ENCODE data around the gene RTP5. TPM values are rescaled to one million over a fixed set of nuclear protein-coding genes. Genes with fewer than 3 reads are reported as not detected.

Gene RTP5
- total RNA-seq, 2 donors from 2014 or later = not detected

DNA sequence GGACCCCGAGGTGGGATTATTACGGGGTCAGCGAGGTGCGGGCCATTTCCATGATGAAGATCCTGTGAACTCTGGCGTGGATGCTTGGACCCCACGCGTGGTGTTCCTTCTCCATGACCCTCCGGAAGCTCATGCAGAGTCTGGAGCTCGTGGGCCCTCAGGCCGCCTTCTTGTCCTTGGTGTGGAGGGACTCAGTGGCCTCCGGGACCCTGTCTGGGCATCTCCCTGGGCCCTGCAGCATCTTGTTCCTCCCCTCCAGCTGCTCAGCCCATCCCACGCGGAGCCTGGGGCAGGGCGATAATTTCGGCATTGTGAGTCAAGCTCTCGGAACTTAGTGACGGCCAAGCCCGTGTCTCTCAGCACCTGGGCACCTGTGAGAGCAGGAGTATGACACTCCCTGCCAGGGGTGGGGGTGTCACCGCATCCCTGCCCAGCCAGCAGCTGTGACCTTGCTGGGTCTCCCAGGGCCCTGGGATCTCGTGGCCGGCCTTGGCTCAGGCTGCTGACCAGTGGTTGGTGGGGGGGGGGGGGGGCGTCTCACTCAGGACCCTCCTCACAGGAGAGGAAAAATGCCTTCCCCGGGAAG is 24.6 kb downstream of the RTP5 start:
- H3K27me3 Mint-ChIP-seq (ENCODE audit: insufficient read depth) = no peaks in the 10 kb centered on the region
- no peak overlapping the region for H3K4me3 Mint-ChIP-seq
- no peak overlapping the region for H3K9ac ChIP-seq (ENCODE audit: extremely low read depth, low read length, poor library complexity, severe bottlenecking)
- no peaks in the 10 kb centered on the region for H3K36me3 Mint-ChIP-seq (ENCODE audit: low read depth)
- no peak overlapping the region for H3K27ac Mint-ChIP-seq
- DNase-seq = peak; percentile 51
- H3K36me3 ChIP-seq (ENCODE audit: control insufficient read depth, insufficient read depth, low read length) = no peaks in the 10 kb centered on the region
- H3K27ac ChIP-seq (ENCODE audit: low read depth, low read length) = no peak overlapping the region
- TF ChIP-seq, protein P1, sequence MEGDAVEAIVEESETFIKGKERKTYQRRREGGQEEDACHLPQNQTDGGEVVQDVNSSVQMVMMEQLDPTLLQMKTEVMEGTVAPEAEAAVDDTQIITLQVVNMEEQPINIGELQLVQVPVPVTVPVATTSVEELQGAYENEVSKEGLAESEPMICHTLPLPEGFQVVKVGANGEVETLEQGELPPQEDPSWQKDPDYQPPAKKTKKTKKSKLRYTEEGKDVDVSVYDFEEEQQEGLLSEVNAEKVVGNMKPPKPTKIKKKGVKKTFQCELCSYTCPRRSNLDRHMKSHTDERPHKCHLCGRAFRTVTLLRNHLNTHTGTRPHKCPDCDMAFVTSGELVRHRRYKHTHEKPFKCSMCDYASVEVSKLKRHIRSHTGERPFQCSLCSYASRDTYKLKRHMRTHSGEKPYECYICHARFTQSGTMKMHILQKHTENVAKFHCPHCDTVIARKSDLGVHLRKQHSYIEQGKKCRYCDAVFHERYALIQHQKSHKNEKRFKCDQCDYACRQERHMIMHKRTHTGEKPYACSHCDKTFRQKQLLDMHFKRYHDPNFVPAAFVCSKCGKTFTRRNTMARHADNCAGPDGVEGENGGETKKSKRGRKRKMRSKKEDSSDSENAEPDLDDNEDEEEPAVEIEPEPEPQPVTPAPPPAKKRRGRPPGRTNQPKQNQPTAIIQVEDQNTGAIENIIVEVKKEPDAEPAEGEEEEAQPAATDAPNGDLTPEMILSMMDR (conservative IDR thresholded peaks at IDR 0.05) = no peak
- peaks cover 9% of the 10 kb centered on the region for H3K4me1 Mint-ChIP-seq
- H3K9me3 Mint-ChIP-seq = peaks cover 7% of the 10 kb centered on the region
- WGBS, 2 experiments (ENCODE audit: insufficient coverage in 1 of 2, insufficient read length in 1 of 2) = 88 to 93% methylated on average over 15 to 23 of the region's 23 CpGs
- H3K9me3 ChIP-seq (ENCODE audit: control insufficient read depth, low read length) = no peaks in the 10 kb centered on the region
- H3K4me3 ChIP-seq (ENCODE audit: low read length) = no peak overlapping the region
- no peaks in the 10 kb centered on the region for H3K27me3 ChIP-seq (ENCODE audit: control insufficient read depth, insufficient read depth, low read length, poor library complexity, severe bottlenecking)
- H3K4me1 ChIP-seq (ENCODE audit: control insufficient read depth, insufficient read depth, low read length) = no peaks in the 10 kb centered on the region

GRCh38 chr2:241894681-241895426 is 25.3 kb downstream of the RTP5 start:
- Histone ChIP-seq H3K9ac (ENCODE audit: extremely low read depth, low read length, poor library complexity, severe bottlenecking) (no peak overlapping the region), H3K36me3 (ENCODE audit: control insufficient read depth, insufficient read depth, low read length) (no peaks in the 10 kb centered on the region), H3K27ac (ENCODE audit: low read depth, low read length) (no peak overlapping the region), H3K27me3 (ENCODE audit: control insufficient read depth, insufficient read depth, low read length, poor library complexity, severe bottlenecking) (no peaks in the 10 kb centered on the region), H3K4me1 (ENCODE audit: control insufficient read depth, insufficient read depth, low read length) (no peaks in the 10 kb centered on the region), H3K4me3 (ENCODE audit: low read length) (no peak overlapping the region), H3K9me3 (ENCODE audit: control insufficient read depth, low read length) (no peaks in the 10 kb centered on the region)
- Mint-ChIP-seq H3K9me3 (peaks cover 2% of the 10 kb centered on the region), H3K4me1 (peaks cover 16% of the 10 kb centered on the region), H3K36me3 (ENCODE audit: low read depth) (no peaks in the 10 kb centered on the region), H3K4me3 (no peak overlapping the region), H3K27me3 (ENCODE audit: insufficient read depth) (no peaks in the 10 kb centered on the region), H3K27ac (no peak overlapping the region)
- DNase-seq = peak; percentile 50
- TF ChIP-seq, protein P1 (conservative IDR thresholded peaks at IDR 0.05) = no peak
- 89 to 91% methylated on average over 21 to 28 of the region's 28 CpGs for WGBS, 2 experiments (ENCODE audit: insufficient coverage in 1 of 2, insufficient read length in 1 of 2)

DNA sequence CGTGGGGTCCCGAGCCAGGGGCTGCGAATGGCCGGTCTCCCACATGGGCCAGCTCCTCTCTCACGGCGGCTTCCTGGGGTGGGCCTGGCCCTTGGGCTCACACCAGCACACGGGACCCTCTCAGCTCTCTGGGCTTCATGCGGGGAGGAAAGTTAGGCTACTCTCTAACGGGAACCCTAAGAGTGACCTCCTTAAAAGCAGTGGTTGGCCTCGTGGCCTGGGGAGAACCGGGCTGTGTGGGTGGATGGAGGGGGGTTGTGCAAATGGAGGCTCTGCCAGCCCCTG is 25.8 kb downstream of the RTP5 start:
- Mint-ChIP-seq H3K27ac (peak overlapping the region; percentile 58), H3K27me3 (ENCODE audit: insufficient read depth) (no peaks in the 10 kb centered on the region), H3K36me3 (ENCODE audit: low read depth) (no peaks in the 10 kb centered on the region), H3K4me3 (no peak overlapping the region), H3K4me1 (peaks cover 18% of the 10 kb centered on the region), H3K9me3 (peaks cover 2% of the 10 kb centered on the region)
- no peaks in the 10 kb centered on the region for H3K27me3 ChIP-seq (ENCODE audit: control insufficient read depth, insufficient read depth, low read length, poor library complexity, severe bottlenecking)
- H3K4me3 ChIP-seq (ENCODE audit: low read length) = no peak overlapping the region
- H3K9me3 ChIP-seq (ENCODE audit: control insufficient read depth, low read length) = no peaks in the 10 kb centered on the region
- H3K9ac ChIP-seq (ENCODE audit: extremely low read depth, low read length, poor library complexity, severe bottlenecking) = no peak overlapping the region
- no peak for DNase-seq
- H3K36me3 ChIP-seq (ENCODE audit: control insufficient read depth, insufficient read depth, low read length) = no peaks in the 10 kb centered on the region
- H3K4me1 ChIP-seq (ENCODE audit: control insufficient read depth, insufficient read depth, low read length) = no peaks in the 10 kb centered on the region
- TF ChIP-seq, protein P1 (conservative IDR thresholded peaks at IDR 0.05) = no peak
- H3K27ac ChIP-seq (ENCODE audit: low read depth, low read length) = no peak overlapping the region
- 88% methylated on average over 11 of the region's 11 CpGs for WGBS, 2 experiments (ENCODE audit: insufficient coverage in 1 of 2, insufficient read length in 1 of 2)

Data from endodermal cell (in vitro differentiated cells).